ENCODE data around the gene MYH7B.

The MYH7B gene

GRCh38 chr20:34955231-34956040 lies at the start of gene MYH7B, which contains the start of gene GSS:
MYH7B (plus strand) TSS chr20:34955868; CDS start chr20:34978006, 22,138 bp downstream.
GSS (minus strand) TSS chr20:34955806; CDS start chr20:34951852, 3,954 bp downstream.
- DNase-seq = peak; percentile 89

GRCh38 chr20:34907616-34908469 lies 47.8 kb upstream of the MYH7B start:
- peak; percentile 35 for DNase-seq

- no peak for DNase-seq
These were observed 40.5 kb upstream of the MYH7B start for GRCh38 chr20:34915131-34915530.

- no peak for DNase-seq
These were observed 39.8 kb upstream of the MYH7B start for GRCh38 chr20:34915749-34916455.

- no peak for DNase-seq
These were observed 38.8 kb upstream of the MYH7B start for GRCh38 chr20:34916774-34917354.

- no peak for DNase-seq
These were observed 35.6 kb upstream of the MYH7B start for GRCh38 chr20:34920055-34920454.

GRCh38 chr20:34921436-34921835 lies 34.2 kb upstream of the MYH7B start:
- DNase-seq = no peak

GRCh38 chr20:34922654-34923381 lies 32.9 kb upstream of the MYH7B start:
- no peak for DNase-seq

- DNase-seq = no peak
These were observed 32.3 kb upstream of the MYH7B start for GRCh38 chr20:34923414-34923813.

GRCh38 chr20:34925341-34925740 lies 30.3 kb upstream of the MYH7B start:
- DNase-seq = no peak

- no peak for DNase-seq
These were observed 29.7 kb upstream of the MYH7B start for GRCh38 chr20:34925981-34926380.

GRCh38 chr20:34926581-34926980 lies 29.1 kb upstream of the MYH7B start:
- no peak for DNase-seq

- DNase-seq = no peak
These were observed 27.9 kb upstream of the MYH7B start for GRCh38 chr20:34927736-34928135.

- DNase-seq = no peak
These were observed 27.3 kb upstream of the MYH7B start for GRCh38 chr20:34928411-34928810.

GRCh38 chr20:34931771-34932170 lies 23.9 kb upstream of the MYH7B start:
- DNase-seq = no peak

GRCh38 chr20:34938466-34939163 lies 17.1 kb upstream of the MYH7B start:
- no peak for DNase-seq

- DNase-seq = no peak
These were observed 15.6 kb upstream of the MYH7B start for GRCh38 chr20:34940081-34940481.

GRCh38 chr20:34941226-34941625 lies 14.4 kb upstream of the MYH7B start:
- DNase-seq = no peak

- DNase-seq = no peak
These were observed 13.4 kb upstream of the MYH7B start for GRCh38 chr20:34942301-34942700.

GRCh38 chr20:34943808-34944567 lies 11.7 kb upstream of the MYH7B start:
- DNase-seq = no peak

Measured in DMS79 treated with DMSO at 0.1 percent for 48 hours (cell line).